GM19239 (cell line): Measurements from ENCODE around the gene MRPL28.
"Not testable (repeated sequence)": the region's sequence is repeated elsewhere in the genome, so short reads cannot be mapped to it uniquely, and the experiment has no call there.

ENCODE experiments used
- DNase-seq: peaks from one replicate; pipeline ENCODE4 v3.0.0; 2011; ENCODE audit warnings: low spot score; ENCODE audit not compliant: insufficient read length
- FAIRE-seq: peaks from 2 replicates; lab custom pipeline; 2011; peaks lifted over from hg19 to GRCh38; lab: Jason Lieb, UNC

MRPL28 gene

GRCh38 chr16:345772-346171 is 24.6 kb downstream of the MRPL28 start:
- no peak for DNase-seq
- no peak for FAIRE-seq

- no peak for DNase-seq
- no peak for FAIRE-seq
Observed at GRCh38 chr16:342455-343213, 27.7 kb downstream of the MRPL28 start.

- FAIRE-seq, DNase-seq: not testable (repeated sequence)
Observed at GRCh38 chr16:341974-342336, 28.4 kb downstream of the MRPL28 start.

GRCh38 chr16:341095-341973 is 29.0 kb downstream of the MRPL28 start:
- not testable (repeated sequence) for DNase-seq, FAIRE-seq

- FAIRE-seq (no peak), DNase-seq (no peak)
Observed at GRCh38 chr16:340370-341091, 29.8 kb downstream of the MRPL28 start.

- no peak for FAIRE-seq
- no peak for DNase-seq
Observed at GRCh38 chr16:339680-340079, 30.7 kb downstream of the MRPL28 start.

- FAIRE-seq (no peak), DNase-seq (no peak)
Observed at GRCh38 chr16:337975-338575, 32.3 kb downstream of the MRPL28 start.

- no peak for DNase-seq
- no peak for FAIRE-seq
Observed at GRCh38 chr16:337437-337836, 32.9 kb downstream of the MRPL28 start.

GRCh38 chr16:336269-336668 is 34.1 kb downstream of the MRPL28 start:
- DNase-seq (no peak), FAIRE-seq (no peak)

GRCh38 chr16:334861-335632 is 35.3 kb downstream of the MRPL28 start:
- FAIRE-seq, DNase-seq: not testable (repeated sequence)

GRCh38 chr16:334164-334832 is 36.0 kb downstream of the MRPL28 start:
- not testable (repeated sequence) for FAIRE-seq, DNase-seq

- DNase-seq (no peak), FAIRE-seq (no peak)
Observed at GRCh38 chr16:333406-334094, 36.8 kb downstream of the MRPL28 start.

GRCh38 chr16:331181-331814 is 39.0 kb downstream of the MRPL28 start:
- not testable (repeated sequence) for FAIRE-seq, DNase-seq

GRCh38 chr16:330741-331140 is 39.6 kb downstream of the MRPL28 start:
- FAIRE-seq (no peak), DNase-seq (no peak)

GRCh38 chr16:325375-326145 is 44.8 kb downstream of the MRPL28 start:
- FAIRE-seq (no peak), DNase-seq (no peak)

GRCh38 chr16:324451-325334 is 45.6 kb downstream of the MRPL28 start:
- FAIRE-seq, result peak; percentile 75
- peak; percentile 68 for DNase-seq

GRCh38 chr16:324201-324450 is 46.2 kb downstream of the MRPL28 start:
- no peak for DNase-seq
- FAIRE-seq, result no peak
